ENCODE data around the gene RLN1. TPM values are rescaled to one million over a fixed set of nuclear protein-coding genes. Genes with fewer than 3 reads are reported as not detected.

The RLN1 gene
- total and polyA plus RNA-seq, 2 of the 13 experiments (the other 11 are each of a cell fraction or from before 2014, with no cell fraction given): not detected

DNA sequence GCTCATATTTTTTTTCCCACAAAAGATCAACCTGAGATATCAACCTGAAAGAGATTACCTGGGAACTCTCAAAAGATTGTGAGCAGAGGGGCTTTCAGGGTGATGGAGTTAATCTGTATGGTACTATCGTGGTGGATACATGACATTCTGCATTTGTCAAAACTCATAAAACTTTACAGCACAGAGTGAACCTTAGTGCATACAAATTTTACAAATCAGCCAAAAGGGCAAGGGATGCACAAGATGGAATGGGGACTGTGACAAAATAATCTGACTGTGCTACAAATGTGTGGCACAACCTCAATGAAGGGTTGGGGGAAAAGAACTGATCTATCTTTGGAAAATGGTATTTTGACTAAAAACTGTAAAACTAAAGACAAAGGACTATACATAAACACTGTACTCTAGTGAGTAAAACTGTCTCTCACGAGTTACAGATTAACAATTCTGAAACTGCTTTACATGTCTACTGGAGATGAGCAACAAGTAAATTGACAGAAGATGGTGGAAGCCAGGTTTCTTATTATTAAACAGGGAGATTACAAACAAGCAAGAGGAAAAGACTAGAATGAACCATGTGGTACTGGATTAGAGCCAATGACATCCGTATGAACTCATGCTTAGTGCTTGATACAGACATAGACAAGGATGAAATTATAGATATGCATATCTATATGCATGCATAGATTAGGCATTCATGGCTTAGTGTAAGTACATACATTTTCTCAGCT lies 24.8 kb upstream of the RLN1 start:
- ATAC-seq: no peak
- no TSS peak for BruUV-seq (replicated peaks)
- intact Hi-C loops (cut with micrococcal nuclease; ENCODE audit: unreplicated experiment): no loop called here
- 32% methylated on average over 3 of the region's 3 CpGs for WGBS (ENCODE audit: low lambda C conversion rate)
- Histone ChIP-seq H3K4me1 (ENCODE audit: insufficient read depth, low read length) (no peaks in the 10 kb centered on the region), H4K20me1 (ENCODE audit: insufficient read depth, low read length) (no peaks in the 10 kb centered on the region), H3K4me3 (replicated peaks in 1 of 3; ENCODE audit: insufficient read depth in 1 of 3, low read depth in 2 of 3, low read length in 3 of 3) (no peak overlapping the region), H3K36me3 (replicated peaks in 1 of 2; ENCODE audit: control insufficient read depth in 1 of 2, insufficient read depth in 2 of 2, low read length in 2 of 2) (no peaks in the 10 kb centered on the region), H3K4me2 (ENCODE audit: low read depth, low read length) (no peak overlapping the region), H3K27ac (ENCODE audit: extremely low read length, insufficient read depth, low read length) (no peak overlapping the region), H3K27me3 (ENCODE audit: control insufficient read depth in 1 of 2, insufficient read depth in 2 of 2, low read length in 2 of 2) (no peaks in the 10 kb centered on the region), H3K9ac (ENCODE audit: insufficient read depth, low read depth, low read length) (no peak overlapping the region), H3K9me3 (ENCODE audit: low read length) (no peaks in the 10 kb centered on the region), H2AFZ (ENCODE audit: low read length) (no peak overlapping the region), H3K79me2 (ENCODE audit: insufficient read depth, low read length) (no peaks in the 10 kb centered on the region)
- DNase-seq (ENCODE audit: low spot score): no peak
- no peak for FAIRE-seq
- CTCF ChIA-PET (ENCODE audit: low intra/inter-chr PET ratio, low total read pairs): no interaction called here
- POLR2A ChIA-PET: no interaction called here
- in situ Hi-C loops (cut with HindIII; ENCODE audit: extremely low pct_ligation_motif_present, low pct_unique_long_range_greater_than_20kb): no loop called here
- TF ChIP-seq NCOA5 (CRISPR knock-in tag; IDR thresholded peaks at IDR 0.05) (no peak), ZNF737 (CRISPR knock-in tag; IDR thresholded peaks at IDR 0.05; ENCODE audit: borderline replicate concordance) (no peak), KDM1A (CRISPR knock-in tag; IDR thresholded peaks at IDR 0.05) (no peak), KAT2B (IDR thresholded peaks at IDR 0.05; ENCODE audit: borderline replicate concordance, low read depth, low read length) (no peak)
- TF ChIP-seq, protein P1, sequence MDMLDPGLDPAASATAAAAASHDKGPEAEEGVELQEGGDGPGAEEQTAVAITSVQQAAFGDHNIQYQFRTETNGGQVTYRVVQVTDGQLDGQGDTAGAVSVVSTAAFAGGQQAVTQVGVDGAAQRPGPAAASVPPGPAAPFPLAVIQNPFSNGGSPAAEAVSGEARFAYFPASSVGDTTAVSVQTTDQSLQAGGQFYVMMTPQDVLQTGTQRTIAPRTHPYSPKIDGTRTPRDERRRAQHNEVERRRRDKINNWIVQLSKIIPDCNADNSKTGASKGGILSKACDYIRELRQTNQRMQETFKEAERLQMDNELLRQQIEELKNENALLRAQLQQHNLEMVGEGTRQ (IDR thresholded peaks at IDR 0.05; ENCODE audit: low read depth, low read length): no peak
- TF ChIP-seq, protein P1 (CRISPR knock-in tag; IDR thresholded peaks at IDR 0.05; ENCODE audit: borderline replicate concordance): no peak
- TF ChIP-seq, protein P2, sequence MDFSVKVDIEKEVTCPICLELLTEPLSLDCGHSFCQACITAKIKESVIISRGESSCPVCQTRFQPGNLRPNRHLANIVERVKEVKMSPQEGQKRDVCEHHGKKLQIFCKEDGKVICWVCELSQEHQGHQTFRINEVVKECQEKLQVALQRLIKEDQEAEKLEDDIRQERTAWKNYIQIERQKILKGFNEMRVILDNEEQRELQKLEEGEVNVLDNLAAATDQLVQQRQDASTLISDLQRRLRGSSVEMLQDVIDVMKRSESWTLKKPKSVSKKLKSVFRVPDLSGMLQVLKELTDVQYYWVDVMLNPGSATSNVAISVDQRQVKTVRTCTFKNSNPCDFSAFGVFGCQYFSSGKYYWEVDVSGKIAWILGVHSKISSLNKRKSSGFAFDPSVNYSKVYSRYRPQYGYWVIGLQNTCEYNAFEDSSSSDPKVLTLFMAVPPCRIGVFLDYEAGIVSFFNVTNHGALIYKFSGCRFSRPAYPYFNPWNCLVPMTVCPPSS (IDR thresholded peaks at IDR 0.05): no peak
- TF ChIP-seq, protein P3, sequence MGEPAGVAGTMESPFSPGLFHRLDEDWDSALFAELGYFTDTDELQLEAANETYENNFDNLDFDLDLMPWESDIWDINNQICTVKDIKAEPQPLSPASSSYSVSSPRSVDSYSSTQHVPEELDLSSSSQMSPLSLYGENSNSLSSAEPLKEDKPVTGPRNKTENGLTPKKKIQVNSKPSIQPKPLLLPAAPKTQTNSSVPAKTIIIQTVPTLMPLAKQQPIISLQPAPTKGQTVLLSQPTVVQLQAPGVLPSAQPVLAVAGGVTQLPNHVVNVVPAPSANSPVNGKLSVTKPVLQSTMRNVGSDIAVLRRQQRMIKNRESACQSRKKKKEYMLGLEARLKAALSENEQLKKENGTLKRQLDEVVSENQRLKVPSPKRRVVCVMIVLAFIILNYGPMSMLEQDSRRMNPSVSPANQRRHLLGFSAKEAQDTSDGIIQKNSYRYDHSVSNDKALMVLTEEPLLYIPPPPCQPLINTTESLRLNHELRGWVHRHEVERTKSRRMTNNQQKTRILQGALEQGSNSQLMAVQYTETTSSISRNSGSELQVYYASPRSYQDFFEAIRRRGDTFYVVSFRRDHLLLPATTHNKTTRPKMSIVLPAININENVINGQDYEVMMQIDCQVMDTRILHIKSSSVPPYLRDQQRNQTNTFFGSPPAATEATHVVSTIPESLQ (CRISPR knock-in tag; conservative IDR thresholded peaks at IDR 0.05): no peak
- TF ChIP-seq, protein P4, sequence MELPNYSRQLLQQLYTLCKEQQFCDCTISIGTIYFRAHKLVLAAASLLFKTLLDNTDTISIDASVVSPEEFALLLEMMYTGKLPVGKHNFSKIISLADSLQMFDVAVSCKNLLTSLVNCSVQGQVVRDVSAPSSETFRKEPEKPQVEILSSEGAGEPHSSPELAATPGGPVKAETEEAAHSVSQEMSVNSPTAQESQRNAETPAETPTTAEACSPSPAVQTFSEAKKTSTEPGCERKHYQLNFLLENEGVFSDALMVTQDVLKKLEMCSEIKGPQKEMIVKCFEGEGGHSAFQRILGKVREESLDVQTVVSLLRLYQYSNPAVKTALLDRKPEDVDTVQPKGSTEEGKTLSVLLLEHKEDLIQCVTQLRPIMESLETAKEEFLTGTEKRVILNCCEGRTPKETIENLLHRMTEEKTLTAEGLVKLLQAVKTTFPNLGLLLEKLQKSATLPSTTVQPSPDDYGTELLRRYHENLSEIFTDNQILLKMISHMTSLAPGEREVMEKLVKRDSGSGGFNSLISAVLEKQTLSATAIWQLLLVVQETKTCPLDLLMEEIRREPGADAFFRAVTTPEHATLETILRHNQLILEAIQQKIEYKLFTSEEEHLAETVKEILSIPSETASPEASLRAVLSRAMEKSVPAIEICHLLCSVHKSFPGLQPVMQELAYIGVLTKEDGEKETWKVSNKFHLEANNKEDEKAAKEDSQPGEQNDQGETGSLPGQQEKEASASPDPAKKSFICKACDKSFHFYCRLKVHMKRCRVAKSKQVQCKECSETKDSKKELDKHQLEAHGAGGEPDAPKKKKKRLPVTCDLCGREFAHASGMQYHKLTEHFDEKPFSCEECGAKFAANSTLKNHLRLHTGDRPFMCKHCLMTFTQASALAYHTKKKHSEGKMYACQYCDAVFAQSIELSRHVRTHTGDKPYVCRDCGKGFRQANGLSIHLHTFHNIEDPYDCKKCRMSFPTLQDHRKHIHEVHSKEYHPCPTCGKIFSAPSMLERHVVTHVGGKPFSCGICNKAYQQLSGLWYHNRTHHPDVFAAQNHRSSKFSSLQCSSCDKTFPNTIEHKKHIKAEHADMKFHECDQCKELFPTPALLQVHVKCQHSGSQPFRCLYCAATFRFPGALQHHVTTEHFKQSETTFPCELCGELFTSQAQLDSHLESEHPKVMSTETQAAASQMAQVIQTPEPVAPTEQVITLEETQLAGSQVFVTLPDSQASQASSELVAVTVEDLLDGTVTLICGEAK (IDR thresholded peaks at IDR 0.05): no peak
- TF ChIP-seq, protein P4 (CRISPR knock-in tag; IDR thresholded peaks at IDR 0.05): no peak

Measured in HepG2 (cell line).